ENCODE measurements around the gene KCNK3. TPM values are rescaled to one million over a fixed set of nuclear protein-coding genes. Genes with fewer than 3 reads are reported as not detected.

KCNK3 gene
- total and polyA plus RNA-seq, 2 of the 13 experiments (the other 11 are each of a cell fraction or from before 2014, with no cell fraction given), result not detected

DNA sequence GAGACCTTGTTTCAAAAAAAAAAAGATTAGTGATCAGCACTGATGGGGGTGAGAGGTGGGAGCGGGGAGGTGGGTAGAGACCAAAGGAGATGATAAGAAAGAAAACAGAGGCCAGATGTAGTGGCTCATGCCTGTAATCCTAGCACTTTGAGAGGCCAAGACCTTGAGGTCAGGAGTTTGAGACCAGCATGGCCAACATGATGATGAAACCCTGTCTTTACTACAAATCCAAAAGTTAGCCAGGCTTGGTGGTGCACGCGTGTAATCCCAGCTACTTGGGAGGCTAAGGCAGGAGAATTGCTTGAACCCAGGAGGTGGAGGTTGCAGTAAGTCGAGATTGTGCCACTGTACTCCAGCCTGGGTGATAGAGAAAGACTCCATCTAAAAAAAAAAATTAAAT, 62.0 kb downstream of the KCNK3 start:
- FAIRE-seq, result no peak
- H3K4me1 ChIP-seq (ENCODE audit: insufficient read depth, low read length), result peaks cover 51% of the 10 kb centered on the region
- WGBS (ENCODE audit: low lambda C conversion rate), result 74% methylated on average over 4 of the region's 4 CpGs
- CTCF ChIA-PET (ENCODE audit: low intra/inter-chr PET ratio, low total read pairs), result no interaction called here
- BruUV-seq (replicated peaks), result no TSS peak
- H3K27me3 ChIP-seq (ENCODE audit: control insufficient read depth in 1 of 2, insufficient read depth in 2 of 2, low read length in 2 of 2), result no peaks in the 10 kb centered on the region
- no peak overlapping the region for H3K27ac ChIP-seq (ENCODE audit: extremely low read length, insufficient read depth, low read length)
- ATAC-seq, result no peak
- POLR2A ChIA-PET, result no interaction called here
- DNase-seq (ENCODE audit: low spot score), result no peak
- no peaks in the 10 kb centered on the region for H3K36me3 ChIP-seq (replicated peaks in 1 of 2; ENCODE audit: control insufficient read depth in 1 of 2, insufficient read depth in 2 of 2, low read length in 2 of 2)
- H2AFZ ChIP-seq (ENCODE audit: low read length), result no peak overlapping the region
- no peak overlapping the region for H3K4me3 ChIP-seq (replicated peaks in 1 of 3; ENCODE audit: insufficient read depth in 1 of 3, low read depth in 2 of 3, low read length in 3 of 3)
- in situ Hi-C loops (cut with HindIII; ENCODE audit: extremely low pct_ligation_motif_present, low pct_unique_long_range_greater_than_20kb) (no loop called here), intact Hi-C loops (cut with micrococcal nuclease; ENCODE audit: unreplicated experiment) (no loop called here)
- no peaks in the 10 kb centered on the region for H3K79me2 ChIP-seq (ENCODE audit: insufficient read depth, low read length)
- H3K9ac ChIP-seq (ENCODE audit: insufficient read depth, low read depth, low read length), result no peak overlapping the region
- TF ChIP-seq NR2F2 (IDR thresholded peaks at IDR 0.05; ENCODE audit: borderline replicate concordance, low read depth), result no peak
- no peak for TF ChIP-seq ZNF282 (IDR thresholded peaks at IDR 0.05; ENCODE audit: partially characterized antibody)
- TF ChIP-seq TBL1XR1 (IDR thresholded peaks at IDR 0.05; ENCODE audit: borderline replicate concordance, low read length, partially characterized antibody), result no peak
- no peak for TF ChIP-seq LCORL (IDR thresholded peaks at IDR 0.05)
- no peak for TF ChIP-seq LCORL (CRISPR knock-in tag; IDR thresholded peaks at IDR 0.05)
- no peak for TF ChIP-seq SRY (CRISPR knock-in tag; IDR thresholded peaks at IDR 0.05)
- no peak for TF ChIP-seq ZNF556 (CRISPR knock-in tag; IDR thresholded peaks at IDR 0.05; ENCODE audit: borderline replicate concordance)
- TF ChIP-seq, protein P1, sequence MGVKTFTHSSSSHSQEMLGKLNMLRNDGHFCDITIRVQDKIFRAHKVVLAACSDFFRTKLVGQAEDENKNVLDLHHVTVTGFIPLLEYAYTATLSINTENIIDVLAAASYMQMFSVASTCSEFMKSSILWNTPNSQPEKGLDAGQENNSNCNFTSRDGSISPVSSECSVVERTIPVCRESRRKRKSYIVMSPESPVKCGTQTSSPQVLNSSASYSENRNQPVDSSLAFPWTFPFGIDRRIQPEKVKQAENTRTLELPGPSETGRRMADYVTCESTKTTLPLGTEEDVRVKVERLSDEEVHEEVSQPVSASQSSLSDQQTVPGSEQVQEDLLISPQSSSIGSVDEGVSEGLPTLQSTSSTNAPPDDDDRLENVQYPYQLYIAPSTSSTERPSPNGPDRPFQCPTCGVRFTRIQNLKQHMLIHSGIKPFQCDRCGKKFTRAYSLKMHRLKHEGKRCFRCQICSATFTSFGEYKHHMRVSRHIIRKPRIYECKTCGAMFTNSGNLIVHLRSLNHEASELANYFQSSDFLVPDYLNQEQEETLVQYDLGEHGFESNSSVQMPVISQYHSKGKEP (CRISPR knock-in tag; IDR thresholded peaks at IDR 0.05), result no peak
- no peak for TF ChIP-seq ZNF160 (CRISPR knock-in tag; IDR thresholded peaks at IDR 0.05)
- TF ChIP-seq, protein P2, sequence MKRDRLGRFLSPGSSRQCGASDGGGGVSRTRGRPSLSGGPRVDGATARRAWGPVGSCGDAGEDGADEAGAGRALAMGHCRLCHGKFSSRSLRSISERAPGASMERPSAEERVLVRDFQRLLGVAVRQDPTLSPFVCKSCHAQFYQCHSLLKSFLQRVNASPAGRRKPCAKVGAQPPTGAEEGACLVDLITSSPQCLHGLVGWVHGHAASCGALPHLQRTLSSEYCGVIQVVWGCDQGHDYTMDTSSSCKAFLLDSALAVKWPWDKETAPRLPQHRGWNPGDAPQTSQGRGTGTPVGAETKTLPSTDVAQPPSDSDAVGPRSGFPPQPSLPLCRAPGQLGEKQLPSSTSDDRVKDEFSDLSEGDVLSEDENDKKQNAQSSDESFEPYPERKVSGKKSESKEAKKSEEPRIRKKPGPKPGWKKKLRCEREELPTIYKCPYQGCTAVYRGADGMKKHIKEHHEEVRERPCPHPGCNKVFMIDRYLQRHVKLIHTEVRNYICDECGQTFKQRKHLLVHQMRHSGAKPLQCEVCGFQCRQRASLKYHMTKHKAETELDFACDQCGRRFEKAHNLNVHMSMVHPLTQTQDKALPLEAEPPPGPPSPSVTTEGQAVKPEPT (CRISPR knock-in tag; IDR thresholded peaks at IDR 0.05; ENCODE audit: low read depth), result no peak
- TF ChIP-seq ZNF253 (CRISPR knock-in tag; IDR thresholded peaks at IDR 0.05; ENCODE audit: borderline replicate concordance), result no peak
- TF ChIP-seq ZNF75D (CRISPR knock-in tag; IDR thresholded peaks at IDR 0.05; ENCODE audit: borderline replicate concordance), result no peak
- no peak for TF ChIP-seq ZBTB7B (CRISPR knock-in tag; IDR thresholded peaks at IDR 0.05)
- no peak for TF ChIP-seq KLF11 (CRISPR knock-in tag; IDR thresholded peaks at IDR 0.05)
- TF ChIP-seq SMAD9 (CRISPR knock-in tag; IDR thresholded peaks at IDR 0.05), result no peak
- no peak for TF ChIP-seq IKZF1 (IDR thresholded peaks at IDR 0.05)
- TF ChIP-seq ZNF24 (IDR thresholded peaks at IDR 0.05), result no peak
- no peak for TF ChIP-seq NPAS2 (CRISPR knock-in tag; IDR thresholded peaks at IDR 0.05; ENCODE audit: borderline replicate concordance)
- TF ChIP-seq KLF15 (CRISPR knock-in tag; IDR thresholded peaks at IDR 0.05; ENCODE audit: borderline replicate concordance), result no peak
- TF ChIP-seq KAT2B (IDR thresholded peaks at IDR 0.05; ENCODE audit: borderline replicate concordance, low read depth, low read length), result no peak
- TF ChIP-seq, protein P3, sequence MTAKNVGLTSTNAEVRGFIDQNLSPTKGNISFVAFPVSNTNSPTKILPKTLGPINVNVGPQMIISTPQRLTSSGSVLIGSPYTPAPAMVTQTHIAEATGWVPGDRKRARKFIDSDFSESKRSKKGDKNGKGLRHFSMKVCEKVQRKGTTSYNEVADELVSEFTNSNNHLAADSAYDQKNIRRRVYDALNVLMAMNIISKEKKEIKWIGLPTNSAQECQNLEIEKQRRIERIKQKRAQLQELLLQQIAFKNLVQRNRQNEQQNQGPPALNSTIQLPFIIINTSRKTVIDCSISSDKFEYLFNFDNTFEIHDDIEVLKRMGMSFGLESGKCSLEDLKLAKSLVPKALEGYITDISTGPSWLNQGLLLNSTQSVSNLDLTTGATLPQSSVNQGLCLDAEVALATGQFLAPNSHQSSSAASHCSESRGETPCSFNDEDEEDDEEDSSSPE (CRISPR knock-in tag; IDR thresholded peaks at IDR 0.05), result no peak
- no peak overlapping the region for H3K4me2 ChIP-seq (ENCODE audit: low read depth, low read length)
- H3K9me3 ChIP-seq (ENCODE audit: low read length), result peaks cover 4% of the 10 kb centered on the region; the same call in 1 of the 2 replicates
- H4K20me1 ChIP-seq (ENCODE audit: insufficient read depth, low read length), result no peaks in the 10 kb centered on the region

All from HepG2 (cell line).